GM18517 (cell line): ENCODE results near the gene STX19.

Source experiments
- ATAC-seq: cut with Tn5 transposase; IDR thresholded peaks from one replicate; pipeline ENCODE4 v1.9.1; 2021; ENCODE audit warnings: mild to moderate bottlenecking, moderate library complexity; ENCODE audit not compliant: unreplicated experiment

STX19 gene

DNA sequence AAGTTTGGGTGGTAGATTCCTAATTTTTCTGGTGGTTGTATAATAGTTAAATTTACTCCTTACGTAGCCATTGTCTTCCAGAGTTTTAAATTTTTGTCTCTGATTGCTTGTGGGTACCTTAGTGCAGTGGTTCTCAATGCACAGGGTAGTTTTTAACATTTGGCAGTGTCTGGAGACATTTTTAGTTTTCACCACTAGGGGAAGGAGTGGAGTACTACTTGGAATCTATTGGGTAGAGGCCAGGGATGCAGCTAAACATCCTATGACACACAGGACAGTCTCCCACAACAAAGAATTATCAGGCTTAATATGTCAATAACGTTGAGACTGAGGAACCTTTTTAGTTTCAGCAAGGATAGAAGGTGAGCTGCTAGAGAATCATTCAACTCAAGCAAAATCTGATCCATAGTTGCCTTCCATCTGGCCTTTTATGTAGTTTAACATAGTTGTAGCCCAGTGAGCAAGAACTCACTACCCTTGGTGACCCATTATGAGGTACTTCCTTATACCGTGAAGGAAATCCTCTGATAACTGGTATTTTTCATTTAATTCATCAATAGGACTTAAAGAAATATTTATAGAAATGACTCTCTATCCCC, 8.6 kb upstream of the STX19 start:
- no peak for ATAC-seq

DNA sequence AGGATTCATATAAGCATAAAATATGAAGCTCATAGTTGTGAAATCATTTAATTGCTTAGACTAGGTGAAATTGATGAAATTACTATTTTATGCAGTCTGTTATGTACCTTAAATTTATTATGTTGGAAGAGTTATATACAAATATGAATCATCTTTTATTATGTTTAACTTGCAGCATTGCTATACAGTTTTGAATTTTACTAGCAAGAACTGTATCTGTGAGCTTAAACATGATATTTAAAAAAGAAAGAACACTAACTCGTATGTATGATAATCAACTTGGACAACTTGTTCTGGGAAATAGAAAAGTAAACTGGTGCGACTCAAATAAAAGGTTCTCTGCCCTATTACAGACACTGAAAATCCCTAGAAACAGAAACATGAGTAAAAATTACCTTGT, 1.8 kb downstream of the STX19 start:
- ATAC-seq, result no peak

DNA sequence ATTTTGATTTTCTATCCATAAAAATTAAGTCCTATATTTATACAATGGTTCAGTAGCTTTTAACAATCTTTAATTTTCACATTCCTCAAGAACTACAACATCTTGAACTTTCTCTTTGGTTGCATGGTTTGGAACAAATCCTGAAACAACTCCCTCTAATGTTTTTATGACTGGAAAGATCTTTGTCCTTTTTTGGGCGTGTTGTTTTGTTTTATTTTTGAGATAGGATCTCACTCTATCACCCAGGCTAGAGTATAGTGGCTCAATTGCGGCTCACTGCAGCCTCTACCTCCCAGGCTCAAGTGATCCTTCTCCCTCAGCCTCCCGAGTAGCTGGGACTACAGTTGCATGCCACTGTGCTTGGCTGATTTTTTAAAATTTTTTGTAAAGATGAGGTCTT, 4.0 kb downstream of the STX19 start:
- no peak for ATAC-seq

DNA sequence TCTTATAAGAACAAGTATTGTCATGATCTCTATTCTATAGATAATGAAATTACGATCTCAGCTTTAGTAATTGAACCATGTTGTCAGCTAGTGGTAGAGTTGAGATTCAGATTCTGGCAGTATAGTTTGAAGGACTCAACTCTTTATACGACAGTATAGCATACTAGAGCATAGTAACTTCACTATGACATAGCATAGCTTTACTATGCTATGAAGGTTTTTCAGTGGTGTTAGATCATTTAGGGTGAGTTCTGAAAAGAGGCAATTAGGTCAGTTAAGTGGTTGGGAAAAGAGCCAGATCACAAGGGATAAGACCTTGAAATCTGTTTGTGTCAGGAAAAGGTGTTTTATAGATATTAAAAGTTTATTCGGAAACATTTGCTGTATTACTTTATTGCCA, 8.1 kb downstream of the STX19 start:
- ATAC-seq, result no peak

DNA sequence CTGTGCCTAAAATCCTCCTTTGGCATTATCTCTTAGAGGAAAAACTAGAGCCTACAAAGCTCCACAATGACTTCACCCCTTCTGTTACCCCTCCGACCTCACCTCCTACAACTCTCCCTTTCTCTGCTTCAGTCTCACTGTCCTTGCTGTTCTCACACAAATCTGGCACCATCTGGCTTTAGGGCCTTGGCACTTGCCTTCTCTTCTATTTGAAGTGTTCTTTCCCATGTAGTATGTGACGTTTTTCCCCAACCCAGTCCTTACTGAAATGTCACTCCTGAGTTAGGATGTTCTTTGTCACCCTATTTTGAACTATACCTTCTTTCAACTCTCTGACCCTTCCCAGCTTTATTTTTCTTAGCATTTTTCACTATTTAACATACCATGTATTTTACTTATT, 8.7 kb downstream of the STX19 start:
- ATAC-seq, result no peak

DNA sequence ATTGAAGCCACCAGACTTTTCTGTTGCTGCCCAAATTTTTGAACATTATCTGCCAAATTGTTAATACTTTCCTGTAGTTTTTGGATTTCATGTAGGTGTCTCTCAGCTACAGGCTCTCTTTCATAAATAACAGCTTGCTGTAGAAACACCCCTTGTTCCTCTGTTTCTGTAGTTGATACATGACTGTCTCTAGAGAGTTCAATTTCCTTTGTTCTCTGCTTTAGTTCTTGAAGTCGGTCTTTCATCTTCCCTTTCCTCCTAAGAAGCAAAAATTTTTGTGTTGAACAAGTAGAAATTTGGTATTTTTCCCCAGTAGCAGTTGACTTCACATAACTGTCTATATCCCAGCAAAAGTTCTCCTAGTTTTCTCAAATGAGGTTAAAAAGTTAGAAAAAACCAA, 13.4 kb downstream of the STX19 start:
- ATAC-seq, result no peak

DNA sequence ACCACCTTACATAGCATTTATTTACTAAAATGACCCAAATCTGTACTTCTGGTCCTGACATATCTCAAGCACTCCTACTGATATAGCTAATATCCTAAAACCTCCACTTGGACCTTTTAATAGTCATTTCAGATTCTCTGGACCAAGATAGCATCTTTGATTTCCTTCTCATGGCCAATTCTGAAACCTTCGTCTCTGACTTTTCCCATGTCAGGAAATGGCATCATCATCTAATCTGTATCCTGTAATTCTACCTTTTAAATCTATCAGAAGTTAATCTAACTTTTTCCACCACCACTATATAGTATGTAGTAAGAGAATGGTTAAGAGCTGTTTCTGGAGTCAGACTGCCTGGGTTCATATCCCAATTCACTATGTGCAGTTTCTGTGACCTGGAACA, 16.2 kb downstream of the STX19 start:
- no peak for ATAC-seq

DNA sequence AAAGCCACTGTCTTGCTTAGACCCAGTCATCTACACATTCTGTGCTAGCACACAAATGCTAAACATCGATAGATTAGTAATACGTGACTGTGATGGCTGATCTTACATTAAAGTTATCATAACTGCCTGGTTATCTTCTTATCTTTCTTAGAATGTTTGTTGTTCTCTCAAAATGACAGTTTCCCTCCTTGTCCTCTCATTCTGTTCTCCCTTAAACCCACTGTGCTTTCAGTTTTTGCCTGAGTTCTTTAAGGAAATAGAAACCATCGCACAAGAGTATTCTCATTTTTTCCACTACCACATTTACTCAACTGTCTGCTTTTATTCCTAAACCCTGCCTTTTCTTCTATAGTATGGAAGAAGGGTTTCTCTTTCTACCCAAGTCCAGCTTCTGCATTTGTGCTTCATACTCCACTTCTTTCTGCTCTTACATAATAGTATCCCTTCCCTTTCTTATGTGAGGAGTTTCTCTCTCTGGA, 17.1 kb downstream of the STX19 start:
- ATAC-seq, result no peak

DNA sequence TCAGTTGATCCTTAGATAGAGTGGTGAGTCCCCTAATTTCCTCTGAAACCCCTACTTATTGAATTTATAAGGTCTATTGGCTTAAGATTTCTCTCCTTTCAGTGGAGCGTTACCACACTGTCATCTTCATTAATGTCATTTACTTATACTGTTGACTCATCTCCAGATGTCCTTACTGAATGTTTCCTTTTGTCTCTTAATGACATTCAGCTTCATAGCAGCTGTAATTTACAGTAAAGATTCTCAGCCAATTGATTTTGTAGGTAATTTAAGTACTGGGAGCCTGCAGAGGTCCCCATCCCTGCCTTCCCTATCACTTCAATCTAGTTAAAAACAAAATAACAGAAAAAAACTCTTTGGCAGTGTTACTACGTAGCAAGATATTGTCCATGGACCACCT, 18.8 kb downstream of the STX19 start:
- ATAC-seq, result no peak

DNA sequence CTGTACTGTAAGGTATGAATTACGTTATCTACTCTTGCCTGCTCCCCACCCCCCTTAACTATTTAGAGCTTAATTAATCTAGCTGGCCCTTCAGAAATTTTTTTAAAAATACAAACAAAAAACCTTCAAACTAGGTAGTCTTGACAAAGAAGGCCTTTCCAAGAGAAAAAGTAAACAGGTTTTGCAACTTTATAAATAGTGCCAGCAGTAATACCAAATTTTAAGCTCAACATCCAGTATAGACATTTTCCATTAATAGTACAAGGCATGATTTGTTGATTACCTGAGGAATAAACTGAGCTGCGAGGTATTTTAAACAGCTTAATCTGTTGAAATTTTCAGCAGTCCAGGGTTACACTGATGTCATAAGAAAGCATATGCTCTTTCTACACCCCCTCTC, 20.1 kb downstream of the STX19 start:
- no peak for ATAC-seq

DNA sequence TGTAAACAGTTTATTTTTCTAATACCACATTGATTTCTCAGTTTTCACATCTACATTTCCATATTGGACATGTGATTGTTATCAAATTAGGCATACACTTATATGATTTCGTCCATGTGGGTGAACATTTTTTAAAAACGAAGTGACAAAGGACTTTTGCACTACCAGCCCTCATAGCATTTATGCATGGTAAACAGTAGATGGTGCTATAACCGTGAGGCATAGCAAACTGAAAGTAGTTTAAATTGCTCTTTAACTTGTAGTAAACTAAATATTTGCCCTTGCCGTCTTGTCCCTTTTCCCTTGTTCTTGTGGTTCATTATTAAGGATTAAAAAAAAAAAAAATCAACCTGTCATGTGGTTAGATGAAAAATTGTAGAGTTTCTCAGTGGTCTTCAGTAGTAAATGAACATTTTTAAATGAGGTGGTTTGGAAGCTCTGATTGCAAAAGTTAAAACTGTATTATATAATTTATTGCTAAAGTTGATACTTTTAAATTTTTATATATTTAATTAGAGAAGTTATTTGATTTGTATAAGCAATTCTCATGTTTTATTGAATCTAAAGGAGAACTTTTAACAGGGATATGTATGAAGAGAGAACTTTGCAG, 24.0 kb downstream of the STX19 start:
- ATAC-seq, result peak; percentile 96

DNA sequence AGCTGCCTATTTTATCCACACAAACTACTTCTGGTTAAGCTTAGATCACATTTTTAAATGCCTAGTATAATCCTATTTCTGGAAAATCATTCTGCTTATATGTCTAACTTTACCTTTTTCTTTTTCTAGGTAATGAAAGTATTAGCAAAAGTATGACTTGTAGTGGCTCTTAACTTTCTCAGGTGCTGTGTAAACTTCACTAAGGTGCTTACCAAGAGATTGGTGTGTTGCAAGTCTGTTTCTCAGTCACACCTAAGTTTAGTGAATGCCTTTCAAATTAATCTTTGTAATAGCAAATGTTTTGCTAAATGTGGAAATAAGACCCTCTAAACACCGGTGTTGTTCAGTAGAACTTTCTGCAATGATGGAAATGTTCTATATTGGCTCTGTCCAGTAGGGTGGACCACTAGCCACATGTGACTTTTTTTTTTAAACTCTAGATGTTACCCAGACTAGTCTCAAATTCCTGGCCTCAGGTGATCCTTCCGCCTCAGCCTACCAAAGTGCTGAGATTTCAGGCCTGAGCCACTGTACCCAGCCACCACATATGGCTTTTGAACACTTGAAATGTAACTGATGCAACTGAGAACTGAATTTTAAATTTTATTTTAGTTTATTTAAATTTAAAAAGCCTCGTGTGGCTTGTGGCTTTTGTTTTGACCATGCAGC, 26.4 kb downstream of the STX19 start:
- ATAC-seq, result no peak

DNA sequence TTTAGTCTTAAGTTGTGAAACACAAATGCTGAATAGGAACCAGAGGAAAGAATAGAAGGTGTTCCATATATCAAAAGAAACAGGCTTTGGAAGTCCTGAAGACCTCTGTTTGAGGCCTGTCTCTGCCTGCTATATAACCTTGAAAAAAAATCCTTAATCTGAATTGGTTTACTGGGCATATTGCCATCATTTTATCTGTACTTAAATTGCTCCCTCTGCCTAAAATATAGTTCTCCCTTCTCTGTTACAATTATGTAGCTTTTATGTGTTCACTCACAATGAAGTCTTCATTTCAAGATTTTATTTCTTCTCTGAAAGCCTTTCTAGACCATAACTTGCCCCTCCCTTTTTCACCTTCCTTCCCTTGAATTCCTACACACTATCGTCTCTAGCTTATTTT, 27.2 kb downstream of the STX19 start:
- ATAC-seq, result no peak

DNA sequence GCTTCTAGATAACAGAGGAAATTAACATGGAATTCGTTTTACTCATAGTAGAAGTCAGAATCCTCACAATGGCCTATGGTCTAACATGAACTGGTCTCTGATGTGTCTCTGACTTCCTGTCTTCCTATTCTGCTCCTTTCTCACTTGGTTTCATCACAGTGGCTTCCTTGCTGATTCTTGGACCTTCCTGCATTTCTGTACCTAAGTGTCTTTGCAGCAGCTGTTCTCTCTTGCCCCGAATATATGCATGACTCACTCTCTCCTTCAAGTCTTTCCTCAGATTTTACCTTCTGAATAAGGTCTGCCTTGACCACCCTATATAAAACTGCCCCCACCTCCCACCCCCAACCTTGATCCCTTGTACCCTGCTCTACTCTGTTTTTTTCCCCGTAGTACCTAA, 34.3 kb downstream of the STX19 start:
- ATAC-seq, result no peak

DNA sequence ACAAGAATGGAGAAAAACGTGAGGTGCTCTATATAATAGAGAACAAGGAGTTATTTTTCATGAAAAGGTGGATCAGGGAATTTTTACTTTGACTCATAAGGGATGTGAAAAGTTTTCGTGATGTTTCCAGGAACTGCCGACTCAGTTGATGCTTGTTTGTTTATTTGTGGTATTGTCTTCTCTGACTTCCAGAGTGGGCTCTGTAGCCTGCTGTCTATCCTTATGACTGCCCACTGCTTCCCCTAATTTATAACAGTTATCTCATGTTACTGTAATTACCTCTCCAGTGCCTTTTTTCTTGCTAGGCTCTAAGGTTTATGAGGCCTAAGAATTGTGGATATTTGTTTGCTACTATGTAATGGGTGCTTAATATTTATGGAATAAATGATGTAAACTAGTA, 36.2 kb downstream of the STX19 start:
- ATAC-seq, result no peak

DNA sequence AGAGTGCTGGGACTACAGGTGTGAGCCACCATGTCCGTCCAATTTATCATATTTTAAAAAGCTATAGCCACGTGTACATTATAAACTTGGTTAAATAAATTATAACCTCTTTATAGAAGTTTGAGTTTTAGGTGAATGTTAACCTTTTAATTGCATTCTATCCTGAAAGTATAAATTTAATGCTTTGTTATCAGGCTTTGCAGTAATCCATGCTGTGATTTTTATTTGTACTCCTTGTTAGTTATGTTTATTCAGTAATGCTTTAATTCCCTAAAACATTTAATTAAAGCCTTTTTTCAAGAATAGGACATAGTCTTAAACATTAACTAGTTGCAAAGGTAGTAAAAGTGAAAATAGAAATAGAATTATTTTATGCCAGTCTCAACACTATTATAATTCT, 36.8 kb downstream of the STX19 start:
- no peak for ATAC-seq

DNA sequence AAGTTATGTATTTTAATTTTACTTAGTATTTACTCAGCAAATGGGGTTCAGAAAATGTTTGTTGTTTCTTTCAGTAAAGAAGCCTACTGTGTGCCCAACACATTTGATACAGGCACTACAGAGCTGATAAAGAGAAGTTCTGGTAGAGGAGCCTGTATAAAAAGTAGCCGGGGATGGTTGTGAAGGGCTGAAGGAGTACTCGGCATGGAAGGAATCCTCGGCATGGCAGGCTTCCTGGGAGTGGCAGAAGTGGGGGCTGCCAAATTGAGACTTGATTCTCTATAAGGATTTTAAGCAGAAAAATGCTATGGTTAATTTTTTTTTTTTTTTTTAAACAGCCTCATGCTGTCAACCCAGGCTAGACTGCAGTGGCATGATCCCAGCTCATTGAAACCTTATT, 39.2 kb downstream of the STX19 start:
- ATAC-seq, result no peak

DNA sequence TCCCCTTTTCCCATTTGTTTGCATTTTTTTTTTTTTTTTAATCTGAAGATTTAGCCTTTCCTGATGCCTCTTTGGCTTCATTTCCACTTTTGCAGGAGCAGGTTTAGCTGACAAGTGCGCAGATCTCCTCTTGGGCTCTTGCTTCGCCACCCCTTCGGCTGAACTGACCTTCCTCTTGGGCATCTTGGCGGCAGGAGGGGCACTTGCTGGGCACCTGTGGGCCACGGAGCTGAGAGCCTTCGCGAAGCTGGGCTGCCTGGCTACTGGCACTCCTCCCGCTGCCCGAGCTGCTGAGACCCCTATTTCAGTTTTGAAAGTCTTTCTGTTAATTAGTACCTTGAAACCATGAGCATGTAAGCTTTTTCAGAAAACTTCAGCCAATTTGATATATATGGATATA, 39.6 kb downstream of the STX19 start:
- ATAC-seq, result no peak

DNA sequence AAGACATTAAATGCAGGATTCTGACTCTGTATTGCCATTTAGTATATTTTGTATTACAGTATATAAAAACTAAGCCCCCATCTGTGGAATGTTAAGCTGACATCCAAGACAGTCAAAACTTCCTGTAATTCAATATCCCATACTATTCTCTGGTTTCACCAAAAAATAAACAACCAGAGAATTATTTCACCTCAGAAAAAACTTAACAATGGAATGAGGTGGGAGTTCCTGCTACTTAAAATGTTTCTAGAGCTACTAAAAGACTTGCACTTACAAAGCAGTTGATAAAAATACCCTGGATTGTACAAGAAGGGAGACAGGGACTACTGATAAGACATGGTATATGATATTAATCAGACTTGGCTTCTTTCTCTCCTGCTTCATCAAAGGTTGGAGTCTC, 40.1 kb downstream of the STX19 start:
- no peak for ATAC-seq

DNA sequence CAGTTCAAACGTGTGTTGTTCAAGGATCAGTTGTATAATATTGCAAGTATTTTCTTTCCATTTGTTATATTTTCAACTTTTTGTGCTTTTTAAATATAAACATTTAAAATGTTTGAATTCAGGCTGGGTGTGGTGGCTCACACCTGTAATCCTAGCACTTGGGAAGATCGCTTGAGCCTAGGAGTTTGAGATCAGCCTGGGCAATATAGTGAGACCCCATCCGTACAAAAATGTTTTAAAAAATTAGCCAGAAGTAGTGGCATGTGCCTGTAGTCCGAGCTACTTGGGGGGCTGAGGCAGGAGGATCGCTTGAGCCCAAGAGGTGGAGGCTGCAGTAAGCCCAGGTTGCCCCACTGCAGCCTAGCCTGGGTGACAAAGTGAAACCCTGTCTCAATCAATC, 43.8 kb downstream of the STX19 start:
- no peak for ATAC-seq

DNA sequence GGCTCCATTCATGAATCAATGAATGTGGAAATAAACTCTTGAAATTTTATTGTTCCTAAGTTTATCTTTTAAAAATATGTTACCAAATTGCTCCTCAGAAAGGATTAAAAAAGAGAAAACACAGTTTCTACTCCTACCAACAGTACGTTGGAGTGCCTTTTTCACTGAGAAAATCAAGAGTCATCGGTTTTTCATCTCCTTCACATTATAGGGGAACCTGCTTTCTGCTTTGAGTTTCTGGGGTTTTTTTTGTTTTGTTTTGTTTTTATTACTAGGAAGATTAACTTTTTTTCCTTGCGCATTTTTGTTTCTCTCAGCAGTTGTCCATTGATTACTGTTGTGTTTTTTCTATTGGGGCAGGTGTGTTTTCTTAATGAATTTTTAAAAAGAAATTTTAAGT, 45.0 kb downstream of the STX19 start:
- ATAC-seq, result no peak

DNA sequence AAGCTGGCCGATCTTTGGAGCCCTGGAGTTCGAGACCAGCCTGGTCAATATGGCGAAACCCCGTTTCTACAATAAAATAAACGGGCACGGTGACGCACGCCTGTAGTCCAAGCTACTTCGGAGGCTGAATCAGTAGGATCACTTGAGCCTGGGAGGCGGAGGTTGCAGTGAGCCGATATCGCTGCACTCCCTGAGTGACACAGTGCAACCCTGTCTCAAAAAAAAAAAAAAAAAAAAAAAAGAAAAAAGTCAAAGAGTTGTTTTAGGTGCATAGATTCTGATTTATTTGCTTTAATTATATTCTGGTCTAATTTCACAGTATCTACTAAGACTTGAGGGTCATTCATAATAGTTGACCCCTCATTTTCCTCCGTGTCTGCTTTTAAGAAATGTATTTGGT, 46.7 kb downstream of the STX19 start:
- no peak for ATAC-seq
